K562 treated with DMSO at 1 percent for 4 hours (cell line): ENCODE results near the gene OGFOD2. TPM values are rescaled to one million over a fixed set of nuclear protein-coding genes. Genes with fewer than 3 reads are reported as not detected.

Source experiments
- total RNA-seq: library from RNA; unstranded; fragments of 300-600 nt; gene quantifications from 2 replicates; pipeline ENCODE4 v1.2.3, GENCODE V29; 2022; ENCODE audit not compliant: insufficient read depth

Gene OGFOD2
- 47.2 and 57.6 TPM in 2 replicates for total RNA-seq

GRCh38 chr12:122974892-122975789 is at the start of gene OGFOD2:
OGFOD2 (plus strand) TSS chr12:122975244; CDS start chr12:122975252, 8 bp downstream.

GRCh38 chr12:122965851-122966742 is 8.9 kb upstream of the OGFOD2 start, which contains the start of gene ABCB9:
ABCB9 (minus strand) TSS chr12:122966463; CDS start chr12:122960235, 6,228 bp downstream.

GRCh38 chr12:122980183-122981035 is 5.4 kb downstream of the OGFOD2 start, which contains the start of gene ARL6IP4:
ARL6IP4 (plus strand) TSS chr12:122980681; CDS start chr12:122981140, 459 bp downstream.

Other genes with a start within 250 kb of the OGFOD2 start
- gene HCAR1, start 244.4 kb upstream of the OGFOD2 start, total RNA-seq, result not detected in 2 replicates
- gene DENR, start 222.4 kb upstream of the OGFOD2 start, total RNA-seq, result 24.8 and 31.2 TPM in 2 replicates
- gene CCDC62, start 200.7 kb upstream of the OGFOD2 start, total RNA-seq, result 1.6 and 2.3 TPM in 2 replicates
- gene HIP1R, start 139.8 kb upstream of the OGFOD2 start, total RNA-seq, result 18.7 and 23.2 TPM in 2 replicates
- gene VPS37B, start 79.1 kb upstream of the OGFOD2 start, total RNA-seq, result 21.4 and 27.2 TPM in 2 replicates
- 8.5 and 9.8 TPM in 2 replicates for gene ABCB9, start 8.8 kb upstream of the OGFOD2 start, total RNA-seq
- 212 and 315 TPM in 2 replicates for gene ARL6IP4, start 5.4 kb downstream of the OGFOD2 start, total RNA-seq
- gene PITPNM2, start 175.8 kb downstream of the OGFOD2 start, total RNA-seq, result 2.4 and 3.1 TPM in 2 replicates